Panc1 (cell line): Measurements from ENCODE around the gene ATXN7. TPM values are rescaled to one million over a fixed set of nuclear protein-coding genes. Genes with fewer than 3 reads are reported as not detected.

Experiments used
- ATAC-seq: fragments of 200-7000 bp; cut with Tn5 transposase; 2 replicates; pipeline ENCODE4 v1.9.1; 2020; ENCODE audit warnings: mild to moderate bottlenecking, moderate library complexity
- BruUV-seq: library from RNA; stranded (reverse); fragments of 400-500 nt; replicated peaks from 2 replicates; lab custom pipeline; 2021; lab: Mats Ljungman, UMichigan
- CTCF ChIA-PET: fragments of 300-600 bp; sonication (Branson Sonifier 250); formaldehyde crosslinking; loops from one replicate; lab custom pipeline; 2022; ENCODE audit warnings: antibody characterized with exemption; lab: Charles Lee
- POLR2A ChIA-PET: fragments of 300-600 bp; sonication (Branson Sonifier 250); formaldehyde crosslinking; loops from one replicate; lab custom pipeline; 2022; ENCODE audit warnings: antibody characterized with exemption; lab: Charles Lee
- DNase-seq: peaks from one replicate; pipeline ENCODE4 v3.0.0-alpha.2; 2010; ENCODE audit warnings: low read depth, low spot score
- H3K27ac ChIP-seq: 2 replicates; pipeline ENCODE4 v1.5.1; 2011; ENCODE audit warnings: mild to moderate bottlenecking, low read length, inconsistent platforms
- H3K27me3 ChIP-seq: fragments of 200-500 bp; sonication (Bioruptor generic); 2 replicates; pipeline ENCODE4 v1.6.0; 2014; ENCODE audit warnings: low read length, inconsistent platforms; ENCODE audit not compliant: control insufficient read depth, insufficient read depth
- H3K36me3 ChIP-seq: fragments of 200-500 bp; sonication (Bioruptor generic); 2 replicates; pipeline ENCODE4 v1.5.1; 2014; ENCODE audit warnings: inconsistent platforms, mild to moderate bottlenecking, low read length, moderate library complexity; ENCODE audit not compliant: control insufficient read depth, insufficient read depth
- H3K4me1 ChIP-seq: 2 replicates; pipeline ENCODE4 v1.5.1; 2011; ENCODE audit warnings: inconsistent platforms, mild to moderate bottlenecking, low read length, moderate library complexity; ENCODE audit not compliant: control insufficient read depth, insufficient read depth
- H3K4me3 ChIP-seq, 2 experiments: 2 replicates each; pipeline ENCODE4 v1.5.1; 2011 to 2012; ENCODE audit warnings: low read depth in 2 of 2, low read length in 2 of 2, mild to moderate bottlenecking in 2 of 2, inconsistent platforms in 1 of 2, moderate library complexity in 1 of 2
- H3K9me3 ChIP-seq: fragments of 200-500 bp; sonication (Bioruptor generic); 2 replicates; pipeline ENCODE4 v1.5.1; 2014; ENCODE audit warnings: low read depth, mild to moderate bottlenecking, inconsistent platforms, low read length, moderate library complexity; ENCODE audit not compliant: control insufficient read depth, insufficient read depth
- CTCF ChIP-seq: fragments of 450-650 bp; IDR thresholded peaks from 2 replicates; pipeline ENCODE4 v1.5.1; 2017; ENCODE audit warnings: mild to moderate bottlenecking
- POLR2AphosphoS5 ChIP-seq: IDR thresholded peaks from 2 replicates; pipeline ENCODE4 v1.6.1; 2012; ENCODE audit warnings: mild to moderate bottlenecking, low read depth, low read length, moderate library complexity
- REST ChIP-seq, 2 experiments: IDR thresholded peaks; 2 replicates each; pipeline ENCODE4 v1.6.1; 2011 to 2012; ENCODE audit warnings: low read depth in 2 of 2, control low read depth in 1 of 2, low read length in 1 of 2, mild to moderate bottlenecking in 1 of 2, moderate library complexity in 1 of 2; ENCODE audit not compliant: insufficient read depth in 1 of 2
- SIN3A ChIP-seq: IDR thresholded peaks from 2 replicates; pipeline ENCODE4 v1.6.1; 2012; ENCODE audit warnings: low read depth, mild to moderate bottlenecking, low read length, moderate library complexity, borderline replicate concordance; ENCODE audit not compliant: insufficient read depth
- TCF7L2 ChIP-seq: IDR thresholded peaks from 2 replicates; pipeline ENCODE4 v1.6.1; 2011; ENCODE audit warnings: mild to moderate bottlenecking, low read depth, low read length, inconsistent platforms
- in situ Hi-C: cut with HindIII; loops from 2 replicates; pipeline ENCODE4 v1.10.0; 2016; ENCODE audit warnings: low sequenced_read_pairs, low pct_unique_long_range_greater_than_20kb
- intact Hi-C: fragments of 100-400 bp; cut with micrococcal nuclease; formaldehyde crosslinking; loops from one replicate; pipeline ENCODE4 v1.10.0; 2022; ENCODE audit not compliant: unreplicated experiment
- total RNA-seq: library from RNA; stranded (reverse); gene quantifications from one replicate; pipeline ENCODE4 v1.2.1, GENCODE V29; 2021; ENCODE audit not compliant: unreplicated experiment

The ATXN7 gene
- total RNA-seq, 1 experiment from 2014 or later: 17.3 TPM

- TF ChIP-seq REST (IDR thresholded peaks at IDR 0.05; ENCODE audit: insufficient read depth in 1 of 2, low read depth in 2 of 2, low read length in 1 of 2) (no peak), SIN3A (no peak), TCF7L2 (no peak), CTCF (no peak), POLR2AphosphoS5 (no peak)
- in situ Hi-C loops (no loop called here), intact Hi-C loops (no loop called here)
- no peaks in the 10 kb centered on the region for H3K9me3 ChIP-seq
- peaks cover 8% of the 10 kb centered on the region for H3K4me1 ChIP-seq
- H3K27me3 ChIP-seq: no peaks in the 10 kb centered on the region
- ATAC-seq: no peak
- H3K27ac ChIP-seq: no peak overlapping the region
- ChIA-PET POLR2A (no interaction called here), CTCF (no interaction called here)
- no TSS peak for BruUV-seq
- no peaks in the 10 kb centered on the region for H3K36me3 ChIP-seq
- no peak overlapping the region for H3K4me3 ChIP-seq
- DNase-seq: no peak
Measured at GRCh38 chr3:63908776-63909175, 45.1 kb downstream of the ATXN7 start.

- H3K9me3 ChIP-seq: no peaks in the 10 kb centered on the region
- POLR2A ChIA-PET: interaction anchor here (0.6 kb wide), 1 partner anchor 14 kb away, joined by 3 read pairs; no protein-coding TSS in a partner anchor
- intact Hi-C loops (no loop called here), in situ Hi-C loops (no loop called here)
- H3K27ac ChIP-seq: no peak overlapping the region
- peaks cover 12% of the 10 kb centered on the region for H3K4me1 ChIP-seq
- no peaks in the 10 kb centered on the region for H3K36me3 ChIP-seq
- ATAC-seq (no peak), DNase-seq (no peak)
- no peak for TF ChIP-seq CTCF
- H3K27me3 ChIP-seq: no peaks in the 10 kb centered on the region
- BruUV-seq: no TSS peak
- CTCF ChIA-PET: no interaction called here
- H3K4me3 ChIP-seq: no peak overlapping the region
Measured at GRCh38 chr3:63909431-63909830, 45.8 kb downstream of the ATXN7 start.

- ATAC-seq: no peak
- no peak for TF ChIP-seq CTCF
- BruUV-seq: no TSS peak
- H3K9me3 ChIP-seq: no peaks in the 10 kb centered on the region
- ChIA-PET CTCF (no interaction called here), POLR2A (interaction anchor here (0.6 kb wide), 1 partner anchor 15 kb away, joined by 3 read pairs; no protein-coding TSS in a partner anchor)
- no peaks in the 10 kb centered on the region for H3K36me3 ChIP-seq
- no peak for DNase-seq
- no peak overlapping the region for H3K4me3 ChIP-seq
- in situ Hi-C loops (no loop called here), intact Hi-C loops (no loop called here)
- no peaks in the 10 kb centered on the region for H3K27me3 ChIP-seq
- no peak overlapping the region for H3K27ac ChIP-seq
- peaks cover 12% of the 10 kb centered on the region for H3K4me1 ChIP-seq
Measured at GRCh38 chr3:63910001-63910400, 46.3 kb downstream of the ATXN7 start.
